MM.1S (cell line): Measurements from ENCODE around the gene AP1G2.

Source experiments
- EZH2 ChIP-seq: fragments of 300-600 bp; sonication (generic); optimal IDR thresholded peaks from 2 replicates; pipeline ENCODE3; 2017; ENCODE audit warnings: low read depth, mild to moderate bottlenecking, antibody characterized with exemption, low read length, mixed read lengths
- TF ChIP-seq, protein P1 (sequence below): fragments of 300-600 bp; sonication (generic); IDR thresholded peaks from 2 replicates; pipeline ENCODE4 v1.5.1; 2016; ENCODE audit warnings: antibody characterized with exemption, low read length, mixed read lengths

DNA sequence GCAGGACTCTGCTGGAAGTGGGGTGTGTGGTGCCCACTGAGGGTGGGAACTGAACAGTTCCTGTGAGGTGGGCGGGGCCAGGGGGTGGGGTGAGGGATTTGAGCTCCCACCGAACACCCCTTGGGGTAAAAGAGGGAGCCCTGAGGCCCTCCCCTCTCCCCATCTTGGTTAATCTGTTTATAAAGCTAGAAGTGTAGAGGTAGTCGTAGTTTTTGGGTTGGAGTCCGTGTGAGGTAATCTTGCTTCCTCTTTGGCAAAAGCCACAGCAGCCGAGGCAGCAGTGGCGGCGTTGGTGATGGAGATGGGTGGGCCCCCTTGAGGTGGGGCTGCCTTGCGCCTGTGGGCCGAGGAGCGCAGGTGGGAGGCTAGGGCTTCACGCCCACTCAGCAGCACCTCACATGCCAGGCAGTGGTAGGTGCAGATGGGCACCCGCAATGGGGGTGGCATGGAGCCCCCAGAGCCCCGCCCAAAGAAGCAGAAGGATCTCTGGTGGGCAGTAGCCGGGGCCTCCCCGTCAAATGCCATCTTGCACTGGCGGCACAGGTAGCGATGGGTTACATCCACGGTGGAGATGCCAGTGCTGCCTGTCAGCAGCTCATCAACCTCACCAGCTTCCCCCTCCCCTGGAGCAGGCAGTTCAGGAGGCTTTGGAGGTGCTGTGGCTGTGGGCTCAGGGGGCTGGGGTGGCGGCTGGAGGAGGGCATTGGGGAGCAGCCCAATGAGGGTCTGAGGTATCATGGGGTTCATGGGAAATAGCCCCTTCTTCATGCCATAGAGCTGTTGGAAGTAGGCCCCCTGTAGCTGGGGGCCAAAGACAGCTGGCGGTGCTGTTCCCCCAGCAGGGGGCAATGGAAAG lies 45.6 kb downstream of the AP1G2 start:
- TF ChIP-seq, protein P1, sequence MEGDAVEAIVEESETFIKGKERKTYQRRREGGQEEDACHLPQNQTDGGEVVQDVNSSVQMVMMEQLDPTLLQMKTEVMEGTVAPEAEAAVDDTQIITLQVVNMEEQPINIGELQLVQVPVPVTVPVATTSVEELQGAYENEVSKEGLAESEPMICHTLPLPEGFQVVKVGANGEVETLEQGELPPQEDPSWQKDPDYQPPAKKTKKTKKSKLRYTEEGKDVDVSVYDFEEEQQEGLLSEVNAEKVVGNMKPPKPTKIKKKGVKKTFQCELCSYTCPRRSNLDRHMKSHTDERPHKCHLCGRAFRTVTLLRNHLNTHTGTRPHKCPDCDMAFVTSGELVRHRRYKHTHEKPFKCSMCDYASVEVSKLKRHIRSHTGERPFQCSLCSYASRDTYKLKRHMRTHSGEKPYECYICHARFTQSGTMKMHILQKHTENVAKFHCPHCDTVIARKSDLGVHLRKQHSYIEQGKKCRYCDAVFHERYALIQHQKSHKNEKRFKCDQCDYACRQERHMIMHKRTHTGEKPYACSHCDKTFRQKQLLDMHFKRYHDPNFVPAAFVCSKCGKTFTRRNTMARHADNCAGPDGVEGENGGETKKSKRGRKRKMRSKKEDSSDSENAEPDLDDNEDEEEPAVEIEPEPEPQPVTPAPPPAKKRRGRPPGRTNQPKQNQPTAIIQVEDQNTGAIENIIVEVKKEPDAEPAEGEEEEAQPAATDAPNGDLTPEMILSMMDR: no peak
- no peak for TF ChIP-seq EZH2
